ENCODE data around the gene PNPLA7.

The PNPLA7 gene

DNA sequence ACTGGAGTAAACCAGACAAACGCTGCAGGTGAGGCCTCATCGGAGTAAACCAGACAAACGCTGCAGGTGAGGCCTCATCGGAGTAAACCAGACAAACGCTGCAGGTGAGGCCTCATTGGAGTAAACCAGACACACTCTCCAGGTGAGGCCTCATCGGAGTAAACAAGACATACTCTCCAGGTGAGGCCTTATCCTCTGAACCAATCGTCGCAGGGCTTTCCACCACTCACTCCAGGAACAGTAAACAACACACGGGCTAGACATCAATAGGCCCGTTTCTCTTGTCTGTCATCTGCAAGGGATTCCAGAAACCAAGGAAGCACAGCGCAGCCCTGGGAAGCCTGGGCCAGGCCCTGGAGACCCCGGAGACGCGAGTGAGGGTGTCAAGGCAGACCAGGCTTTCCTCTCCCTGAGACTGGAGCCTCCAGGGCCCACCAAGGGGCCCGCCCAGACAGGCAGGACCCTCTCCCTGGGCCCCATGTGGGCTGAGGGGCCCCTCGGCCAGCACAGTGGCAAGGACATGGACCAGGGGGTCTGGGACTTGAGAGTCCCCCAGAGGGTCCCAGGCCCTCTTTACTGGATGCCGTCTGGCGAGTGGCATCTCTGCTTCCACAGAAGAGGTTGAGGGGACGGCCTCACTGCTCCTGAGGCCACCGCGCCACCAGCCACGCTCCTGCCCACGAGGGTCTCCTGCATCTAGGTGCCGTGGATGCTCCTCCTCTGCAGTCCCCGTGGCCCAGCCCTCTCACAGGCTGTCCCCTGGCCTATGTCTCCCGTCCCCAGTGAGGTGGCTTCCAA is 64.7 kb downstream of the PNPLA7 start:
- DNase-seq (ENCODE audit: low read depth, low spot score) = no peak
- Histone ChIP-seq H3K9me3 (ENCODE audit: low read depth, low read length) (no peaks in the 10 kb centered on the region), H3K9ac (ENCODE audit: insufficient read length) (no peak overlapping the region), H3K4me3 (no peak overlapping the region), H3K27ac (no peak overlapping the region), H3K36me3 (ENCODE audit: insufficient read depth, low read length) (no peaks in the 10 kb centered on the region)
- TF ChIP-seq POLR2AphosphoS5 (IDR thresholded peaks at IDR 0.05; ENCODE audit: borderline replicate concordance, low read depth, low read length) (no peak), FOXP2 (optimal IDR thresholded peaks at IDR 0.05; ENCODE audit: control extremely low read depth, extremely low read length, insufficient read depth) (no peak), EZH2 (IDR thresholded peaks at IDR 0.05) (no peak)

DNA sequence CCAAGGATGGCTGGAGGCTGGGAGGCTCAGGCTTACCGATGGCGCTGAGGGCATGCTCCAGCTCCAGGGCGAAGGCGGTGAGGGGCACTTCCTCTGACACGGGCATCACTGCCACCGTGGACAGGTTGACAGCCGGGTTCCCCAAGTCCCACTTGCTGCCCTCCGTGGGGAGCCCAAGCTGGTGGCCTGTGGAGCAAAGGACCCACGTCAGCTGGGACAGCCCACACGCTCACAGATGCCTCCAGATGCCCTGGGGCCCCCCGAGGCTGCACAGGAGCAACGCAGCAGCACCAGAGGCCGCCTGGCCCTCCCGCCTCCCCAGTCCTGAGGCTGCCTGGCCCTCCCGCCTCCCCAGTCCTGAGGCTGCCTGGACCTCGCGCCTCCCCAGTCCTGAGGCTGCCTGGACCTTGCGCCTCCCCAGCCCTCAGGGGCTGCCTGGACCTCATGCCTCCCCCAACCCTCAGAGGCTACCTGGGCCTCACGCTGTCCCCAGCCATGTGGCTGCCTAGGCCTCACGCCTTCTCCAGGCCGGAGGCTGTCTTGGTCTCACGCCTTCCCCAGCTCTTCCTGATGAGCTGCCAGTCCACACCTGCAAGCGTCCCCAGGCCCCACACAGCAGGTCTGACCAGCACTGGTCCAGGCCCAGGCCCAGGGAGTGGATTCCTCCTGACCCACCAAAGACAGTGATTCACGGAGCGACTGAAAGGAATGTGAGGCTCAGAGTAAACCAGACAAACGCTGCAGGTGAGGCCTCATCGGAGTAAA is 65.5 kb downstream of the PNPLA7 start:
- no peak overlapping the region for H3K27ac ChIP-seq
- H3K9ac ChIP-seq (ENCODE audit: insufficient read length) = no peak overlapping the region
- no peaks in the 10 kb centered on the region for H3K36me3 ChIP-seq (ENCODE audit: insufficient read depth, low read length)
- no peak for DNase-seq (ENCODE audit: low read depth, low spot score)
- no peaks in the 10 kb centered on the region for H3K9me3 ChIP-seq (ENCODE audit: low read depth, low read length)
- no peak overlapping the region for H3K4me3 ChIP-seq
- TF ChIP-seq EZH2 (IDR thresholded peaks at IDR 0.05) = no peak
- TF ChIP-seq FOXP2 (optimal IDR thresholded peaks at IDR 0.05; ENCODE audit: control extremely low read depth, extremely low read length, insufficient read depth) = no peak
- TF ChIP-seq POLR2AphosphoS5 (IDR thresholded peaks at IDR 0.05; ENCODE audit: borderline replicate concordance, low read depth, low read length) = no peak

DNA sequence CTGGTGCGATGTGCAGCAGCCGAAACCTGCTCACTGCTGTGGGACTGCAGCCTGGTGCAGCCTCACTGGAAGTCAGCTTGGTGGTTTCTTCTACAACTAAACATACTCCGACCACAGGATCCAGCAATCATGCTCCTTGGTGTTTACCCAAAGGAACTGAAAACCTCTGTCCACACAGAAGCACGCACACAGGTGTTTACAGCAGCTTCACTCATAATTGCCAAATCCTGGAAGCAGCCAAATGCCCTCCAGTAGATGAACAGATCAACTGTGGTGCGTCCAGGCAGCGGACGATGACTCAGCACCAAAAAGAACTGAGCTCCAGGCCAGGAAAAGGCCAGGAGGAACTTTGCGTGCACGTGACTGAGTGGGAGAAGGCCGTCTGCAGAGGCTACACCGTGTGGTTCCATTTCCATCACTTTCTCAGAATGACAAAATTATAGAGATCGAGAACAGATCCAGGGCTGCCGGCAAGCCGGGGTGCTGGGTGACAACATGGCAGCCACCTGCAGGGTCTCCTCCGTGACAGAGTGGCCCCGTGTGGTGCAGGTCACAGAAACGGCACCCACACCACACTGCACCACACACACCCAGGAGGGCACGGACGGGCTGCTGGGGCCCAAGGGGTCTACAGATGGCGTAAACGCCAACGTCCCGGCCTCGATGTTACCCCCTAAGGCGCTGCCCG is 68.0 kb downstream of the PNPLA7 start:
- Histone ChIP-seq H3K36me3 (ENCODE audit: insufficient read depth, low read length) (no peaks in the 10 kb centered on the region), H3K9me3 (ENCODE audit: low read depth, low read length) (no peaks in the 10 kb centered on the region), H3K27ac (no peak overlapping the region), H3K9ac (ENCODE audit: insufficient read length) (no peak overlapping the region), H3K4me3 (no peak overlapping the region)
- DNase-seq (ENCODE audit: low read depth, low spot score) = no peak
- no peak for TF ChIP-seq POLR2AphosphoS5 (IDR thresholded peaks at IDR 0.05; ENCODE audit: borderline replicate concordance, low read depth, low read length)
- TF ChIP-seq EZH2 (IDR thresholded peaks at IDR 0.05) = no peak
- TF ChIP-seq FOXP2 (optimal IDR thresholded peaks at IDR 0.05; ENCODE audit: control extremely low read depth, extremely low read length, insufficient read depth) = no peak

DNA sequence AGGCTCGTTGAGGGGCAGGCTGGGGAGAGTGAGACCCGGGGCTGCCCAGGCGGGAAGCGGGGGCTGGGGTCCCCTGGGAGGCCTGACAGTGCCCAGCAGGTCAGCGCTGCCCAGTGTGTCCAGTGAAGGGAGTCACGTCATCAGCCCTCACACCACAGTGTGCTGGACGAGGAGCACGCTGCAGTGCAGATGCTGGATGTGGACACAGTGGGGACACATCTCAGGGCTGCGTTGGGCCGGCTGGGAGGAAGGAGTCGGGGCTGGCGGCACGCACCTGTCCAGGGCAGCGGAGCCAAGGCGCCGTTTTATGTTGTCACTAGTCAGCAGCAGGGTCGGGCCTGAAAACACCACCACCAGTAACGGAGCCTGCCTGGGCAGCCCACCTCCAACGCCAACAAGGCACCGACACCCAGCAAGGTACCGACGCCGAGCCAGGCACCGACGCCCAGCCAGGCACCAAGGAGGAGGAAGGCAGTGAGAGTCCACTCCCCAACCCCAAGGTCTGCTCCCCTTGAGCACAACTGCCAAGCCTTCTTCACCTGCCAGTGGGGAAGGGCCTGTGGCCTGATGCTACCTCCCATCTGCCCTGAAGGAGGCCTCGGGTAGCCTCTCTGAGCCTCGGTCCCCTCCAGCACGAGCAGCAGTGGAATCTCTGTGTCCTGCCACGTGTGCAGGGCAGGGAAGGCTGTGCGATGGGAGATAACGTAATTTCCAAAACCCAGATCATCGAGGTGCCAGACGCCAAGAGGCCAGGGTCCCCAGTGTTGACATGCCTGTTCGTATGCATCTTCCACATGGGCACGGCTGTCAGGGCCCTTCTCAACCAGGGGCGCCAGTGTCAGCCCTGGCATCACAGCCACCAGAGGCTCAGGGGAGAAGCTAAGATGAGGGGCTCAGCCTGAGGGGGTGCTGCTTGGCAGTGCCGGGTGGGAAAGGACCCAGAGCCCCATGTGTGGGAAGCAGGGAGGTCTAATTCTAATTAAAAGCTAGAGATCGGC is 69.2 kb downstream of the PNPLA7 start:
- Histone ChIP-seq H3K4me3 (no peak overlapping the region), H3K27ac (no peak overlapping the region), H3K9ac (ENCODE audit: insufficient read length) (no peak overlapping the region), H3K36me3 (ENCODE audit: insufficient read depth, low read length) (no peaks in the 10 kb centered on the region), H3K9me3 (ENCODE audit: low read depth, low read length) (no peaks in the 10 kb centered on the region)
- DNase-seq (ENCODE audit: low read depth, low spot score) = no peak
- TF ChIP-seq POLR2AphosphoS5 (IDR thresholded peaks at IDR 0.05; ENCODE audit: borderline replicate concordance, low read depth, low read length) (no peak), FOXP2 (optimal IDR thresholded peaks at IDR 0.05; ENCODE audit: control extremely low read depth, extremely low read length, insufficient read depth) (no peak), EZH2 (IDR thresholded peaks at IDR 0.05) (no peak)

DNA sequence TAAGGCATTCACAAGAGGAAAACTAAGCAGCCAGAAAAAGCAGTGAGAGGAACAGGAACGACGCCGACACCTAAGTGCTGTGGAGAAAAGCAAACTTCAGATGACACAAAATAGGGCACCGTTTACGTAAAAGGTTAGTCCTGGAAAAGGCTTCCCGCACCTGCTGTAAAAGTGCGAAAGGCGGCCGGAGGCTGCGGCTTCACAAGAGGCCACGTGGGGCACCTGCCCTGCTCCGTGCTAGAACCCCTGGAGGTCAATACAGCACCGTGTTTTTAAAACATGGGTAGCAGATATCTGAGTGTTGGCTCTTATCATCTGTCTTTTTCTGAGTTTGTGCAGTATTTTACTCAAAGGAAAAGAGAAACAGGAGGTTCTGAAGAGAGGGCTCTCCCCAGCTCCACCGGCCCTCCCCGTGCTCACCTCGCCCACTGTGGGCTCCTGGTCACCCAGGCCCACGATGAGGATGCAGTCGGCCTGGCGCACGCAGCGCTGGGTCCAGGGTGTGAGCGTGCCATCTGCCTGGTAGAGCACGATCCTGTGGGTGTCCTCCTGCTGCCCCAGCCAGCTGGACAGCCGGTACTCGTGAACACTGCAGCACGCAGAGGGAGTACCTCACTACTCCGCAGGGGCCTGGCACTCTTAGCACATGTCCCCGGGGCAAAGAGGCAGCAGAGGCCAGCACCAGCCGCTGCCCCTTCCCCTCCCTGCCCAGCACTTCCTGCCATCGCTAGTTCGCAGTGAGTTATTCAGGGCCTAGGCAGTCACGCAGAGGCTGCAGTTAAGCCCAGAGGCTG is 70.1 kb downstream of the PNPLA7 start:
- Histone ChIP-seq H3K27ac (no peak overlapping the region), H3K4me3 (no peak overlapping the region), H3K36me3 (ENCODE audit: insufficient read depth, low read length) (no peaks in the 10 kb centered on the region), H3K9ac (ENCODE audit: insufficient read length) (no peak overlapping the region), H3K9me3 (ENCODE audit: low read depth, low read length) (peaks cover 3% of the 10 kb centered on the region; the same call in 1 of the 2 replicates)
- no peak for TF ChIP-seq EZH2 (IDR thresholded peaks at IDR 0.05)
- no peak for DNase-seq (ENCODE audit: low read depth, low spot score)

DNA sequence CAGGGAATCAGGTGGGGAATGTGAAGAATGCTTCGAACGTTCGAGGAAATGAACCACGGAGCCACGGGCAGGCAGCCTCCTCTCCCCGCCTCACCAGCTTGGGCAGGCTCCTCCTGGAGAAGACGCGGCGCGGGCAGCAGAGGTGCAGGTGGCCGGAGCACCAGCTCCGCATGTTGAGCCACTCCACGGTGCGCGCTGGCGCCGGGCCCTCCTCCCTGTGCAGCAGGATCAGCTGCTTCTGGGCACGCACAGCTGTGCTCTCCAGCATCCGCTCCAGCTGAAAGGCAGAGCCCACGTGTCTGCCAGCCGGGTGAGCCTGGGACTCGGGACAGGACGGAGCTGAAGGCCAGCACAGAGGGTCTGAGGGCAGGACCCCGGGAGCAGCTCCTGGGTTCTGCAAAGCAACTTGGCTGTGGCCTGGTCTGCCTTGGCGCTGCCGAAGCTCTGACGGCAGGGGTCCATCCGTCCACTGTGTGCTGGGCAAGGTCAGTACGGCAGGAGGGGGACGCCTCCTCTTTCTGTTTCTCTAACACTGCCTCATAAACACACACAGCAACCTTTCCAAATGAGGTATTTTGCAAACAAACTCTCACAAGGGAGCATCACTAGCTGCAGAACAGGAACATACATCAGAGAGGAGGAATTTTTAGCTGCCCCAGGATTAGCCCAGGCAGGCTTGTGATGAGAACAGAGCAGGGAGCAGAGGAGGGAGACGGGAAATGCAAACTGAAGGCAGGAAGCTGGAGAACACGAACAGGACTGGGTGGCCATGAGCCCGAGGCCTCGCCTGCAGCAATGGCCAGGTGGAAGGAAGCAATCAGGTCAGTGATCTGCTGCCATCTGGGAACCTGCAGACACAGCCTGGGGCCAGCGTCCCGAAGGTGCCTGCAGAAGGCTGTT is 71.0 kb downstream of the PNPLA7 start:
- TF ChIP-seq FOXP2 (optimal IDR thresholded peaks at IDR 0.05; ENCODE audit: control extremely low read depth, extremely low read length, insufficient read depth) (no peak), EZH2 (IDR thresholded peaks at IDR 0.05) (no peak), POLR2AphosphoS5 (IDR thresholded peaks at IDR 0.05; ENCODE audit: borderline replicate concordance, low read depth, low read length) (no peak)
- Histone ChIP-seq H3K36me3 (ENCODE audit: insufficient read depth, low read length) (no peaks in the 10 kb centered on the region), H3K4me3 (no peak overlapping the region), H3K9me3 (ENCODE audit: low read depth, low read length) (peaks cover 3% of the 10 kb centered on the region; the same call in 1 of the 2 replicates), H3K27ac (no peak overlapping the region), H3K9ac (ENCODE audit: insufficient read length) (no peak overlapping the region)
- no peak for DNase-seq (ENCODE audit: low read depth, low spot score)

Data from SK-N-MC (cell line).